PC-3 (cell line): ENCODE data around the gene IDH3A. TPM values are rescaled to one million over a fixed set of nuclear protein-coding genes. Genes with fewer than 3 reads are reported as not detected.
A peak's percentile ranks its signal among the peaks of the same experiment; 100 is the strongest.

Experiments used
- ATAC-seq: fragments of 200-7000 bp; cut with Tn5 transposase; 2 replicates; pipeline ENCODE4 v1.9.1; 2020; ENCODE audit warnings: mild to moderate bottlenecking, moderate library complexity
- BruUV-seq: library from RNA; stranded (reverse); fragments of 400-500 nt; replicated peaks from 2 replicates; lab custom pipeline; 2021; lab: Mats Ljungman, UMichigan
- CTCF ChIA-PET: fragments of 300-600 bp; sonication (Branson Sonifier 250); formaldehyde crosslinking; loops from one replicate; lab custom pipeline; 2022; ENCODE audit warnings: antibody characterized with exemption; lab: Charles Lee
- POLR2A ChIA-PET: fragments of 300-600 bp; sonication (Branson Sonifier 250); formaldehyde crosslinking; loops from one replicate; lab custom pipeline; 2022; ENCODE audit warnings: antibody characterized with exemption; ENCODE audit not compliant: unreplicated experiment; lab: Charles Lee
- DNase-seq: peaks from one replicate; pipeline ENCODE4 v3.0.0-alpha.2; 2015
- H2AFZ ChIP-seq: fragments of 300-600 bp; sonication (generic); 2 replicates; pipeline ENCODE4 v1.6.0; 2016; ENCODE audit warnings: antibody characterized with exemption, low read length
- H3F3A ChIP-seq: fragments of 300-600 bp; sonication (generic); one replicate; pipeline ENCODE4 v1.6.0; 2017; ENCODE audit warnings: antibody characterized with exemption, low read length, control low read depth, mild to moderate bottlenecking; ENCODE audit not compliant: unreplicated experiment
- H3K27ac ChIP-seq: fragments of 300-600 bp; sonication (generic); 2 replicates; pipeline ENCODE4 v1.5.1; 2016; ENCODE audit warnings: mild to moderate bottlenecking, low read length
- H3K27me3 ChIP-seq: fragments of 300-600 bp; sonication (generic); 2 replicates; pipeline ENCODE4 v1.6.1; 2016; ENCODE audit warnings: low read length, mixed read lengths
- H3K36me3 ChIP-seq: fragments of 300-600 bp; sonication (generic); 2 replicates; pipeline ENCODE4 v1.6.1; 2016; ENCODE audit warnings: low read depth, mixed run types, low read length, mixed read lengths
- H3K4me1 ChIP-seq: fragments of 300-600 bp; sonication (generic); 2 replicates; pipeline ENCODE4 v1.5.1; 2016; ENCODE audit warnings: low read length; ENCODE audit not compliant: insufficient read depth
- H3K4me2 ChIP-seq: fragments of 300-600 bp; sonication (generic); 2 replicates; pipeline ENCODE4 v1.6.0; 2016; ENCODE audit warnings: low read length
- H3K4me3 ChIP-seq: fragments of 300-600 bp; sonication (generic); 2 replicates; pipeline ENCODE4 v1.5.1; 2016; ENCODE audit warnings: mild to moderate bottlenecking, low read length, mixed read lengths
- H3K79me2 ChIP-seq: fragments of 300-600 bp; sonication (generic); 2 replicates; pipeline ENCODE4 v1.6.1; 2017; ENCODE audit warnings: low read length, mixed read lengths
- H3K9ac ChIP-seq: fragments of 300-600 bp; sonication (generic); 2 replicates; pipeline ENCODE4 v1.6.0; 2016; ENCODE audit warnings: mild to moderate bottlenecking, low read length
- H3K9me2 ChIP-seq: fragments of 300-600 bp; sonication (generic); replicated peaks from 2 replicates; pipeline ENCODE4 v1.6.1; 2016; ENCODE audit warnings: mixed run types, low read length, mixed read lengths
- H3K9me3 ChIP-seq: fragments of 300-600 bp; sonication (generic); 2 replicates; pipeline ENCODE4 v1.6.1; 2016; ENCODE audit warnings: low read length, mixed read lengths
- H4K20me1 ChIP-seq: fragments of 300-600 bp; sonication (generic); 2 replicates; pipeline ENCODE4 v1.6.1; 2016; ENCODE audit warnings: low read length, mixed read lengths
- EZH2 ChIP-seq: fragments of 300-600 bp; sonication (generic); IDR thresholded peaks from one replicate; pipeline ENCODE4 v1.6.1; 2017; ENCODE audit warnings: antibody characterized with exemption, mild to moderate bottlenecking, low read length; ENCODE audit not compliant: unreplicated experiment
- EZH2phosphoT487 ChIP-seq: fragments of 300-600 bp; sonication (generic); IDR thresholded peaks from 2 replicates; pipeline ENCODE4 v1.6.1; 2018; ENCODE audit warnings: mild to moderate bottlenecking, antibody characterized with exemption, low read length, borderline replicate concordance
- intact Hi-C: fragments of 100-400 bp; cut with micrococcal nuclease; formaldehyde crosslinking; loops from 2 replicates; pipeline ENCODE4 v1.9.0; 2023
- total RNA-seq: library from RNA; depleted of rRNA; stranded (reverse); fragments of >200 nt; gene quantifications from 2 replicates; pipeline ENCODE4 v1.2.3, GENCODE V29; 2014; rRNA removed
- TF ChIP-seq, protein P1 (sequence below): fragments of 300-600 bp; sonication (generic); conservative IDR thresholded peaks from 2 replicates; pipeline ENCODE4 v1.5.1; 2017; ENCODE audit warnings: antibody characterized with exemption, low read depth, mild to moderate bottlenecking, low read length

IDH3A gene
- total RNA-seq, 1 experiment from 2014 or later = 78.8 TPM

- Histone ChIP-seq H3K27ac (no peak overlapping the region), H3F3A (no peaks in the 10 kb centered on the region), H3K4me1 (peaks cover 49% of the 10 kb centered on the region), H3K9ac (no peak overlapping the region), H2AFZ (no peak overlapping the region), H3K9me2 (no peaks in the 10 kb centered on the region), H3K79me2 (no peaks in the 10 kb centered on the region), H3K4me2 (peak overlapping the region; percentile 52), H3K27me3 (no peaks in the 10 kb centered on the region), H4K20me1 (no peaks in the 10 kb centered on the region), H3K4me3 (no peak overlapping the region), H3K9me3 (no peaks in the 10 kb centered on the region), H3K36me3 (no peaks in the 10 kb centered on the region)
- POLR2A ChIA-PET = interaction anchor here (0.7 kb wide), 1 partner anchor 99 kb away, joined by 6 read pairs; no protein-coding TSS in a partner anchor
- DNase-seq = peak; percentile 98
- ATAC-seq = peak; percentile 67
- CTCF ChIA-PET = interaction anchor here (0.5 kb wide), 1 partner anchor 67 kb away, joined by 3 read pairs; no protein-coding TSS in a partner anchor
- TF ChIP-seq, protein P1, sequence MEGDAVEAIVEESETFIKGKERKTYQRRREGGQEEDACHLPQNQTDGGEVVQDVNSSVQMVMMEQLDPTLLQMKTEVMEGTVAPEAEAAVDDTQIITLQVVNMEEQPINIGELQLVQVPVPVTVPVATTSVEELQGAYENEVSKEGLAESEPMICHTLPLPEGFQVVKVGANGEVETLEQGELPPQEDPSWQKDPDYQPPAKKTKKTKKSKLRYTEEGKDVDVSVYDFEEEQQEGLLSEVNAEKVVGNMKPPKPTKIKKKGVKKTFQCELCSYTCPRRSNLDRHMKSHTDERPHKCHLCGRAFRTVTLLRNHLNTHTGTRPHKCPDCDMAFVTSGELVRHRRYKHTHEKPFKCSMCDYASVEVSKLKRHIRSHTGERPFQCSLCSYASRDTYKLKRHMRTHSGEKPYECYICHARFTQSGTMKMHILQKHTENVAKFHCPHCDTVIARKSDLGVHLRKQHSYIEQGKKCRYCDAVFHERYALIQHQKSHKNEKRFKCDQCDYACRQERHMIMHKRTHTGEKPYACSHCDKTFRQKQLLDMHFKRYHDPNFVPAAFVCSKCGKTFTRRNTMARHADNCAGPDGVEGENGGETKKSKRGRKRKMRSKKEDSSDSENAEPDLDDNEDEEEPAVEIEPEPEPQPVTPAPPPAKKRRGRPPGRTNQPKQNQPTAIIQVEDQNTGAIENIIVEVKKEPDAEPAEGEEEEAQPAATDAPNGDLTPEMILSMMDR = no peak
- TF ChIP-seq EZH2phosphoT487 = no peak
- intact Hi-C loops = no loop called here
- no TSS peak for BruUV-seq
Observed at GRCh38 chr15:78216276-78217104, 67.3 kb downstream of the IDH3A start.

DNA sequence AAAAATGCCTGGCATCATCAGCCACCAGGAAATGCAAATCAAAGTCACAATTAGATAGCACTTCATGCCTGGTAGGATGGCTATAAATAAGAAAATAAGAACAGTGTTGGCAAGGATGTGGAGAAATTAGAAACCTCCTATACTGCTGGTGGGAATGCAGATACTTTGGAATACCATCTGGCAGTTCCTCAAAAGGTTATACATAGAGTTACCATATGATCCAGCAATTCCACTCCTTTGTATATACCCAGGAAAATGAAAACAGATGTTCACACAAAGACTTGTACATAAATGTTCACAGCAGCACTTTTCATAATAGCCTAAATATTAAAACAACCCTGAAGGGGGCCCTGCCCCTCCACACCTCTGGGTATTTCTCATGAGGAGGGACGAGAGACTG lies 71.6 kb downstream of the IDH3A start:
- Histone ChIP-seq H3K4me3 (no peak overlapping the region), H4K20me1 (no peaks in the 10 kb centered on the region), H3K4me1 (peaks cover 14% of the 10 kb centered on the region), H3K9ac (no peak overlapping the region), H3K36me3 (no peaks in the 10 kb centered on the region), H3K9me2 (no peaks in the 10 kb centered on the region), H3K9me3 (0 out of 2 replicates have a peak, but pooled peaks cover 3% of the 10 kb centered on the region), H3K27ac (no peak overlapping the region), H3K27me3 (no peaks in the 10 kb centered on the region), H2AFZ (no peak overlapping the region), H3K4me2 (no peak overlapping the region), H3F3A (no peaks in the 10 kb centered on the region), H3K79me2 (no peaks in the 10 kb centered on the region)
- no peak for TF ChIP-seq EZH2
- no peak for TF ChIP-seq EZH2phosphoT487
- TF ChIP-seq, protein P1 = no peak
- no peak for DNase-seq
- POLR2A ChIA-PET = no interaction called here
- no TSS peak for BruUV-seq
- no peak for ATAC-seq
- CTCF ChIA-PET = no interaction called here
- intact Hi-C loops = no loop called here

Other genes starting within 250 kb of the IDH3A start
- gene TBC1D2B, start 71.7 kb upstream of the IDH3A start, total RNA-seq = 12.6 and 19.0 TPM in 2 replicates
- gene SH2D7, start 56.8 kb upstream of the IDH3A start, total RNA-seq = not detected in 2 replicates
- 7.3 and 10.4 TPM in 2 replicates for gene CIB2, start 17.9 kb upstream of the IDH3A start, total RNA-seq
- gene ACSBG1, start 85.2 kb downstream of the IDH3A start, total RNA-seq = 0.36 and 0.40 TPM in 2 replicates
- gene DNAJA4, start 115.2 kb downstream of the IDH3A start, total RNA-seq = 1.3 and 5.4 TPM in 2 replicates
- gene SKIC8, start 150.2 kb downstream of the IDH3A start, total RNA-seq = 54.7 and 56.1 TPM in 2 replicates
- not detected in 2 replicates for gene CRABP1, start 191.0 kb downstream of the IDH3A start, total RNA-seq